HepG2 (cell line): ENCODE data around the gene COPS7B. TPM values are rescaled to one million over a fixed set of nuclear protein-coding genes. Genes with fewer than 3 reads are reported as not detected.

Source experiments
- FOXA1 ChIP-seq, 2 experiments: fragments of 450-650 bp in 1 of 2; sonication (generic) in 1 of 2; formaldehyde crosslinking in 1 of 2; IDR thresholded peaks; 2 replicates each; pipeline versions ENCODE4 v1.4.0 to v1.6.1; 2016 to 2020; ENCODE audit warnings: missing genetic modification reagents in 1 of 2
- FOXA3 ChIP-seq: IDR thresholded peaks from 2 replicates; pipeline ENCODE4 v1.6.1; 2016; ENCODE audit warnings: missing genetic modification reagents, missing compliant biosample characterization
- FOXK1 ChIP-seq: sonication (generic); formaldehyde crosslinking; IDR thresholded peaks from 2 replicates; pipeline ENCODE4 v1.4.0; 2020; ENCODE audit warnings: low read depth, missing genetic modification reagents, borderline replicate concordance
- GABPA ChIP-seq, 2 experiments: IDR thresholded peaks; 2 replicates each; pipeline ENCODE4 v1.6.1; 2011 to 2016; ENCODE audit warnings: low read depth in 2 of 2, low read length in 1 of 2, missing biosample characterization in 1 of 2, missing genetic modification characterization in 1 of 2
- GTF3A ChIP-seq: sonication (generic); formaldehyde crosslinking; conservative IDR thresholded peaks from 2 replicates; pipeline ENCODE4 v1.4.0; 2020; ENCODE audit warnings: mild to moderate bottlenecking, missing genetic modification reagents
- HIVEP1 ChIP-seq: sonication (generic); formaldehyde crosslinking; IDR thresholded peaks from 2 replicates; pipeline ENCODE4 v1.4.0; 2020; ENCODE audit warnings: mild to moderate bottlenecking, missing genetic modification reagents
- PAF1 ChIP-seq: IDR thresholded peaks from 2 replicates; pipeline ENCODE4 v1.6.1; 2016; ENCODE audit warnings: missing genetic modification reagents, missing compliant biosample characterization
- RBAK ChIP-seq: sonication (generic); formaldehyde crosslinking; IDR thresholded peaks from 2 replicates; pipeline ENCODE4 v1.5.1; 2020; ENCODE audit warnings: mild to moderate bottlenecking, missing genetic modification reagents
- RFX5 ChIP-seq: IDR thresholded peaks from 2 replicates; pipeline ENCODE4 v1.6.1; 2011; ENCODE audit warnings: low read depth, low read length, improper control_type of control experiment
- SMAD1 ChIP-seq: sonication (generic); formaldehyde crosslinking; IDR thresholded peaks from 2 replicates; pipeline ENCODE4 v1.4.0; 2020; ENCODE audit warnings: missing genetic modification reagents, low read depth, mild to moderate bottlenecking, borderline replicate concordance
- SNRNP70 ChIP-seq: fragments of 200-400 bp; formaldehyde crosslinking; IDR thresholded peaks from 2 replicates; pipeline ENCODE4 v1.6.1; 2017; ENCODE audit warnings: mild to moderate bottlenecking, low read depth, low read length, moderate library complexity
- TP53 ChIP-seq: sonication (generic); formaldehyde crosslinking; conservative IDR thresholded peaks from 2 replicates; pipeline ENCODE4 v1.4.0; 2020; ENCODE audit warnings: missing genetic modification reagents
- ZNF230 ChIP-seq: sonication (generic); formaldehyde crosslinking; IDR thresholded peaks from 2 replicates; pipeline ENCODE4 v1.4.0; 2020; ENCODE audit warnings: mild to moderate bottlenecking, missing genetic modification reagents
- ZNF567 ChIP-seq: sonication (generic); formaldehyde crosslinking; IDR thresholded peaks from 2 replicates; pipeline ENCODE4 v1.8.1; 2023; ENCODE audit warnings: mild to moderate bottlenecking, missing genetic modification reagents, borderline replicate concordance
- ZNF780A ChIP-seq: sonication (generic); formaldehyde crosslinking; IDR thresholded peaks from 2 replicates; pipeline ENCODE4 v1.8.0; 2022; ENCODE audit warnings: mild to moderate bottlenecking, missing genetic modification reagents, moderate library complexity
- ZSCAN20 ChIP-seq: sonication (generic); formaldehyde crosslinking; IDR thresholded peaks from 2 replicates; pipeline ENCODE4 v1.4.0; 2020; ENCODE audit warnings: missing genetic modification reagents, mild to moderate bottlenecking, borderline replicate concordance
- polyA plus RNA-seq, 8 experiments: library from polyadenylated mRNA; depleted of rRNA in 3 of 8; stranded (reverse) in 7 of 8; unstranded in 1 of 8; fragments of >200 nt; fragmentation: Illumina TruSeq in 4 of 8; extraction: Trizol in 4 of 8; gene quantifications; 2 replicates each; pipeline versions ENCODE4 v1.2.1 to v1.2.3, GENCODE V29; 2011 to 2016; ENCODE audit warnings: low read depth in 4 of 8, missing spikeins in 1 of 8, mixed read lengths in 1 of 8; ENCODE audit not compliant: insufficient read depth in 1 of 8
- total RNA-seq, 5 experiments: library from RNA; depleted of rRNA; stranded (reverse); fragments of >200 nt; fragmentation: Illumina TruSeq; extraction: Trizol; gene quantifications; 2 replicates each; pipeline ENCODE4 v1.2.3, GENCODE V29; 2016; ENCODE audit warnings: low read depth in 1 of 5
- TF ChIP-seq, protein P1 (sequence below): IDR thresholded peaks from 2 replicates; pipeline ENCODE4 v1.6.1; 2016; ENCODE audit warnings: missing genetic modification reagents, missing compliant biosample characterization
- TF ChIP-seq, protein P2 (sequence below): sonication (generic); formaldehyde crosslinking; IDR thresholded peaks from 2 replicates; pipeline ENCODE4 v1.8.0; 2022; ENCODE audit warnings: mild to moderate bottlenecking, missing genetic modification reagents, moderate library complexity
- TF ChIP-seq, protein P3 (sequence below): sonication (generic); formaldehyde crosslinking; IDR thresholded peaks from 2 replicates; pipeline ENCODE4 v1.5.1; 2020; ENCODE audit warnings: missing genetic modification reagents, mild to moderate bottlenecking, borderline replicate concordance
- TF ChIP-seq, protein P4 (sequence below): sonication (generic); formaldehyde crosslinking; IDR thresholded peaks from 2 replicates; pipeline ENCODE4 v1.5.0; 2020; ENCODE audit warnings: mild to moderate bottlenecking, low read depth, missing genetic modification reagents, borderline replicate concordance
- TF ChIP-seq, protein P5 (sequence below): sonication (generic); formaldehyde crosslinking; IDR thresholded peaks from 2 replicates; pipeline ENCODE4 v1.4.0; 2020; ENCODE audit warnings: missing genetic modification reagents, mild to moderate bottlenecking, borderline replicate concordance

The COPS7B gene
- total and polyA plus RNA-seq, 2 of the 13 experiments (the other 11 are each of a cell fraction or from before 2014, with no cell fraction given): 30.6 to 62.7 TPM

DNA sequence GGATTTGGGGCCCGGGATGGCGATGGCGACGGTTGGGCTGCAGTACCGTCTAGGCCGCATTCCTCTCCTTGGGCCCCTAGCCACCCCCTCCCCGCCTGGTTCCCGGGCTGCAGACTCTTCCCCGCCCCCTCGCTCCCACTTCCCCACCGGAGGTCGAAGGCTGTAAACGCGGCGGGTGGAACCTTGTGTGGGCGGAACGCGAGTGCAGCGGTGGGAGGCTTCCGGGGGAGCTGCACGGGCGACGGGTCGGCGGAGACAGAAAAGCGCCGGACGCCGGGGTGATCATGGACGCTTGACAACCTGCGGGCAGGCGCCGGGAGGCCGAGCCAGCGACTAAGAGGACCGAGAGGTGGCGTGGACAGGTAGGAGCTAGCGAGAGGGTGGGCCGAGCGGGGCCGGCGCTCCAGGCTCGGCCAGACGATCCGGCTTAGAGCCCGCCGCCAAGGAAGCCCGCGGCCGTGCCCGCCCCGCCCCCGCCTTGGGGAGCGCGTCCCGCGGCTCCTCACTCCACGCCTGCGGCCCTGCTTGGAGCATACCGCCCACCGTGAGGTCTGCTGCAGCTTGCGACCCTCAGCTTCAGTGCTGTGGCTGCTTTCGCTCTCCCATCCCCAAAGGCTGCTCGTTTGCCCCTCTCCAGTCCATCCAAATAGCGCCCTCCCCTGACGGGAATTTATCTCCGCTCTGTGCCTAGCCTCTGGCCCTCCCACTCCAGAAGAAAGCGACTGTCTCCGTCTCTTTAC, at the start of gene COPS7B (continued):
- TF ChIP-seq, protein P1, sequence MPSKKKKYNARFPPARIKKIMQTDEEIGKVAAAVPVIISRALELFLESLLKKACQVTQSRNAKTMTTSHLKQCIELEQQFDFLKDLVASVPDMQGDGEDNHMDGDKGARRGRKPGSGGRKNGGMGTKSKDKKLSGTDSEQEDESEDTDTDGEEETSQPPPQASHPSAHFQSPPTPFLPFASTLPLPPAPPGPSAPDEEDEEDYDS: peak; percentile 60; the same call in 1 of the 2 replicates
- 0 out of 2 replicates have a peak, but pooled peaks have one; percentile 59 for TF ChIP-seq PAF1
- peak; percentile 82 for TF ChIP-seq FOXA3
- TF ChIP-seq, protein P2, sequence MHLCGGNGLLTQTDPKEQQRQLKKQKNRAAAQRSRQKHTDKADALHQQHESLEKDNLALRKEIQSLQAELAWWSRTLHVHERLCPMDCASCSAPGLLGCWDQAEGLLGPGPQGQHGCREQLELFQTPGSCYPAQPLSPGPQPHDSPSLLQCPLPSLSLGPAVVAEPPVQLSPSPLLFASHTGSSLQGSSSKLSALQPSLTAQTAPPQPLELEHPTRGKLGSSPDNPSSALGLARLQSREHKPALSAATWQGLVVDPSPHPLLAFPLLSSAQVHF: no peak; the same call in 1 of the 2 replicates
- no peak for TF ChIP-seq ZNF780A (CRISPR knock-in tag)
- peak; percentile 37 for TF ChIP-seq RFX5
- TF ChIP-seq, protein P3, sequence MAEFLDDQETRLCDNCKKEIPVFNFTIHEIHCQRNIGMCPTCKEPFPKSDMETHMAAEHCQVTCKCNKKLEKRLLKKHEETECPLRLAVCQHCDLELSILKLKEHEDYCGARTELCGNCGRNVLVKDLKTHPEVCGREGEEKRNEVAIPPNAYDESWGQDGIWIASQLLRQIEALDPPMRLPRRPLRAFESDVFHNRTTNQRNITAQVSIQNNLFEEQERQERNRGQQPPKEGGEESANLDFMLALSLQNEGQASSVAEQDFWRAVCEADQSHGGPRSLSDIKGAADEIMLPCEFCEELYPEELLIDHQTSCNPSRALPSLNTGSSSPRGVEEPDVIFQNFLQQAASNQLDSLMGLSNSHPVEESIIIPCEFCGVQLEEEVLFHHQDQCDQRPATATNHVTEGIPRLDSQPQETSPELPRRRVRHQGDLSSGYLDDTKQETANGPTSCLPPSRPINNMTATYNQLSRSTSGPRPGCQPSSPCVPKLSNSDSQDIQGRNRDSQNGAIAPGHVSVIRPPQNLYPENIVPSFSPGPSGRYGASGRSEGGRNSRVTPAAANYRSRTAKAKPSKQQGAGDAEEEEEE (CRISPR knock-in tag): peak; percentile 93; the same call in 1 of the 2 replicates
- TF ChIP-seq GTF3A (CRISPR knock-in tag): peak; percentile 96
- TF ChIP-seq SMAD1 (CRISPR knock-in tag): peak; percentile 98
- TF ChIP-seq ZNF567 (CRISPR knock-in tag): peak; percentile 88; the same call in 1 of the 2 replicates
- TF ChIP-seq HIVEP1 (CRISPR knock-in tag): peak; percentile 93
- TF ChIP-seq ZSCAN20: 0 out of 2 replicates have a peak, but pooled peaks have one; percentile 74
- peak; percentile 96 for TF ChIP-seq ZNF230
- peak; percentile 99 for TF ChIP-seq FOXK1 (CRISPR knock-in tag)
- TF ChIP-seq GABPA (IDR thresholded peaks at IDR 0.05; ENCODE audit: low read depth, low read length): peak; percentile 97
- TF ChIP-seq GABPA (CRISPR knock-in tag; IDR thresholded peaks at IDR 0.05; ENCODE audit: low read depth): peak; percentile 96
- no peak for TF ChIP-seq RBAK
- TF ChIP-seq, protein P4, sequence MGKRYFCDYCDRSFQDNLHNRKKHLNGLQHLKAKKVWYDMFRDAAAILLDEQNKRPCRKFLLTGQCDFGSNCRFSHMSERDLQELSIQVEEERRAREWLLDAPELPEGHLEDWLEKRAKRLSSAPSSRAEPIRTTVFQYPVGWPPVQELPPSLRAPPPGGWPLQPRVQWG (CRISPR knock-in tag): no peak
- no peak for TF ChIP-seq SNRNP70
- no peak for TF ChIP-seq FOXA1 (IDR thresholded peaks at IDR 0.05)
- TF ChIP-seq FOXA1 (CRISPR knock-in tag; IDR thresholded peaks at IDR 0.05): peak; percentile 72
- no peak; the same call in 1 of the 2 replicates for TF ChIP-seq TP53
- TF ChIP-seq, protein P5, sequence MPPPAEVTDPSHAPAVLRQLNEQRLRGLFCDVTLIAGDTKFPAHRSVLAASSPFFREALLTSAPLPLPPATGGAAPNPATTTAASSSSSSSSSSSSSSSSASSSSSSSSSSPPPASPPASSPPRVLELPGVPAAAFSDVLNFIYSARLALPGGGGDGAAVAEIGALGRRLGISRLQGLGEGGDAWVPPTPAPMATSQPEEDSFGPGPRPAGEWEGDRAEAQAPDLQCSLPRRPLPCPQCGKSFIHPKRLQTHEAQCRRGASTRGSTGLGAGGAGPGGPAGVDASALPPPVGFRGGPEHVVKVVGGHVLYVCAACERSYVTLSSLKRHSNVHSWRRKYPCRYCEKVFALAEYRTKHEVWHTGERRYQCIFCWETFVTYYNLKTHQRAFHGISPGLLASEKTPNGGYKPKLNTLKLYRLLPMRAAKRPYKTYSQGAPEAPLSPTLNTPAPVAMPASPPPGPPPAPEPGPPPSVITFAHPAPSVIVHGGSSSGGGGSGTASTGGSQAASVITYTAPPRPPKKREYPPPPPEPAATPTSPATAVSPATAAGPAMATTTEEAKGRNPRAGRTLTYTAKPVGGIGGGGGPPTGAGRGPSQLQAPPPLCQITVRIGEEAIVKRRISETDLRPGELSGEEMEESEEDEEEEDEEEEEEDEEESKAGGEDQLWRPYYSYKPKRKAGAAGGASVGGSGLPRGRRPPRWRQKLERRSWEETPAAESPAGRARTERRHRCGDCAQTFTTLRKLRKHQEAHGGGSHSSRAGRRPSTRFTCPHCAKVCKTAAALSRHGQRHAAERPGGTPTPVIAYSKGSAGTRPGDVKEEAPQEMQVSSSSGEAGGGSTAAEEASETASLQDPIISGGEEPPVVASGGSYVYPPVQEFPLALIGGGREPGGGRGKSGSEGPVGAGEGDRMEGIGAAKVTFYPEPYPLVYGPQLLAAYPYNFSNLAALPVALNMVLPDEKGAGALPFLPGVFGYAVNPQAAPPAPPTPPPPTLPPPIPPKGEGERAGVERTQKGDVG (CRISPR knock-in tag): peak; percentile 97; the same call in 1 of the 2 replicates
